Ovary (tissue), 3 donors: Measurements from ENCODE around the gene TFDP1.

ENCODE experiments used
- CTCF ChIP-seq, 3 donors: fragments of 450-650 bp in 2 of 3; fragments of 200-600 bp in 1 of 3; IDR thresholded peaks; one replicate each; pipeline versions ENCODE4 v1.5.1 to v1.8.0; 2016 to 2022; ENCODE audit warnings: antibody characterized with exemption in 3 of 3, mild to moderate bottlenecking in 1 of 3
- EP300 ChIP-seq: sonication (generic); formaldehyde crosslinking; IDR thresholded peaks from one replicate; pipeline ENCODE4 v1.6.1; 2017; ENCODE audit warnings: antibody characterized with exemption
- POLR2A ChIP-seq: fragments of 450-650 bp; IDR thresholded peaks from one replicate; pipeline ENCODE4 v1.6.1; 2017; ENCODE audit warnings: antibody characterized with exemption, mild to moderate bottlenecking, moderate library complexity
- donor health status: DM: no; HTN: no; CAD: no.

GRCh38 chr13:113597391-113598080 is 13.0 kb downstream of the TFDP1 start:
- TF ChIP-seq CTCF (IDR thresholded peaks at IDR 0.05) (no peak), POLR2A (no peak), EP300 (no peak)
